K562 treated with DMSO at 1 percent for 48 hours (cell line): Measurements from ENCODE around the gene TRAIP. TPM values are rescaled to one million over a fixed set of nuclear protein-coding genes. Genes with fewer than 3 reads are reported as not detected.

Experiments used
- total RNA-seq: library from RNA; unstranded; fragments of 300-600 nt; gene quantifications from 2 replicates; pipeline ENCODE4 v1.2.3, GENCODE V29; 2022; ENCODE audit warnings: low replicate concordance; ENCODE audit errors: extremely low read depth

TRAIP gene
- not detected in 2 replicates for total RNA-seq

GRCh38 chr3:49856181-49857005 lies at the start of gene TRAIP:
Gene TRAIP (minus strand): TSS chr3:49856564. CDS start chr3:49856453, 111 bp downstream.

GRCh38 chr3:49903451-49904424 lies 47.4 kb upstream of the TRAIP start, which contains the start of gene MST1R:
Gene MST1R (minus strand): TSS chr3:49903873. CDS start chr3:49903609, 264 bp downstream.

GRCh38 chr3:49869525-49870126 lies 13.3 kb upstream of the TRAIP start, which contains the start of gene CAMKV:
Gene CAMKV (minus strand): TSS chr3:49869906. CDS start chr3:49862388, 7,518 bp downstream.

GRCh38 chr3:49813497-49814174 lies 42.7 kb downstream of the TRAIP start, which contains the start of gene UBA7:
Gene UBA7 (minus strand): TSS chr3:49813953. CDS start chr3:49813787, 166 bp downstream.

GRCh38 chr3:49802719-49803464 lies 53.5 kb downstream of the TRAIP start, which contains the start of gene INKA1:
Gene INKA1 (plus strand): TSS chr3:49803261. CDS start chr3:49803393, 132 bp downstream.

GRCh38 chr3:49799761-49800160 lies 56.6 kb downstream of the TRAIP start, which contains the start of gene CDHR4:
Gene CDHR4 (minus strand): TSS chr3:49799873. CDS start chr3:49799812, 61 bp downstream.

GRCh38 chr3:49786357-49787181 lies 69.8 kb downstream of the TRAIP start, which contains the start of gene IP6K1:
Gene IP6K1 (minus strand): TSS chr3:49786542. CDS start chr3:49748040, 38,502 bp downstream.

Other genes starting within 250 kb of the TRAIP start
- not detected in 2 replicates for gene APEH, start 182.2 kb downstream of the TRAIP start, total RNA-seq
- gene MST1, start 167.1 kb downstream of the TRAIP start, total RNA-seq = not detected in 2 replicates
- gene RNF123, start 167.0 kb downstream of the TRAIP start, total RNA-seq = not detected in 2 replicates
- gene AMIGO3, start 136.9 kb downstream of the TRAIP start, total RNA-seq = not detected in 2 replicates
- gene GMPPB, start 132.6 kb downstream of the TRAIP start, total RNA-seq = not detected in 2 replicates
- not detected in 2 replicates for gene IP6K1, start 70.0 kb downstream of the TRAIP start, total RNA-seq
- not detected in 2 replicates for gene CDHR4, start 56.7 kb downstream of the TRAIP start, total RNA-seq
- not detected in 2 replicates for gene INKA1, start 53.3 kb downstream of the TRAIP start, total RNA-seq
- gene UBA7, start 42.6 kb downstream of the TRAIP start, total RNA-seq = not detected in 2 replicates
- not detected in 2 replicates for gene CAMKV, start 13.3 kb upstream of the TRAIP start, total RNA-seq
- not detected in 2 replicates for gene MST1R, start 47.3 kb upstream of the TRAIP start, total RNA-seq
- gene MON1A, start 73.2 kb upstream of the TRAIP start, total RNA-seq = not detected in 2 replicates
- gene RBM6, start 83.6 kb upstream of the TRAIP start, total RNA-seq = not detected in 2 replicates
- gene RBM5, start 232.4 kb upstream of the TRAIP start, total RNA-seq = not detected in 2 replicates